GM18951 (cell line): Measurements from ENCODE around the gene IL16.
"Not testable (repeated sequence)": the region's sequence is repeated elsewhere in the genome, so short reads cannot be mapped to it uniquely, and the experiment has no call there.

Experiments
- POLR2A ChIP-seq: IDR thresholded peaks from 4 replicates; pipeline ENCODE4 v1.6.1; 2011; ENCODE audit warnings: mild to moderate bottlenecking; ENCODE audit not compliant: insufficient read length, insufficient read depth; ENCODE audit errors: extremely low read depth
- in situ Hi-C: fragments of 300-500 bp; cut with MboI; formaldehyde crosslinking; loops from one replicate; pipeline ENCODE4 v1.12.0; 2022; ENCODE audit warnings: low sequenced_read_pairs, mixed read lengths, inconsistent platforms; ENCODE audit not compliant: unreplicated experiment

The IL16 gene

DNA sequence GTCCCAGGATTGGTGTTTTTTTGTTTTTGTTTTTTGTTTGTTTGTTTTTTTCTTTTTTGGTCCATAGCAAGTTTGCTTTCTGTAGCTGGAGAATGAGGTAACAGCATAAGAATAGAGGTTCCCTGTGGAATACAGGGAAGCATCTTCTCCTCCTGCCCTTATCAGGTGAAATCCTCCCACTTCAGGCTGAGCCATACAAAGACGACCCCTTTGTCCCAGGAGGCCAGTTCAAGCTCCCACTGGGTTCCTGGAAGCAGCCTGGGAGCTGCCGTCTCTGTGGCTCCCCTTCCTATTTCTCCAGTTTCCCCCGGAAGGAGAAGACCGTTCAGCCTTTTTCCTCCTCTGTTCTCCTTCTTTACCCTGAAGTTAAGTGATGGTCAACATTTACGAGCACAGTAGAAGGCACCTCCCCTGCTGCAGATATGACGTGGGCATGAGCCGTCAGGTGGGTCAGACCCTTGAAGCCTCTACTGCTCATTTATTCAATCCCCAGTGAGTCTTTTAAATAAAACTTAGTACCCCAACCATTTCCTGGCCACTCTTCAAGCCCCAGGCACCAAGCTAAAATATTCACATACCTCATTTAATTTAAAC is 1.1 kb downstream of the IL16 start:
- in situ Hi-C loops, result no loop called here
- no peak for TF ChIP-seq POLR2A

DNA sequence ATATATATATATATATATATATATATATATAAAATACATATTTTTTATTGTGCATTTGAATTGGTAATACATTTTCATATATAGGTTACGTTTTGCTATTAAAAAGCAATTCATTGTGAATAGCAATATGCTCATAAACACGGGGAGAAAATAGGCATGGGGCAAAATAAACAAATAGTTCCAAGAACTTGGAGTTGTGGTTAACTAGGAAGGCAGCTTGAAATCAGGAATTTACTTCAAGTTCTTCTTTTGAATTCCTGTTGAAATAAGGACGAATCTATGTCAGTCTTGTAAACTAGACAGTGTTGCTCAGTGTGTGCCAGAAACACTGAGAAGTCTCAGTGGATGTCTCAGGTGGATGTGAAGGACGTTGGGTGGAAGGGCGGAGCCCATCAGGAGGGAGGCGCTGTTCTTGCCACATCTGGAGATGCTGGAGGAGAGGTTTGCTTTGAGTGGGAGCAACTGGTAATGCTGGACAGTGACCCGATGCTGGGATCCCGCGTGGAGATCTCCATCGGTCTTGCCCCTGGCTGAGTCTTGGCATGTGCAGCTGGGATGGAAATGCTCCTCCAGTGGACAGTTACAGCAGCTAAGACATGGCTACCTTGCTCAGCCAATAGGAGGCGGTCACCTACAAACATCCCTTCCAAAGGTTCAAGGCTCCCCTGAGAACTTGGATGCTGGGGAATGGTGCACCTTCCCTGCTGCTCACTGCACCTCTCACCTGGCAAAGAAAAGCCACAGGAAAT is 2.5 kb downstream of the IL16 start:
- in situ Hi-C loops, result no loop called here
- TF ChIP-seq POLR2A, result no peak

DNA sequence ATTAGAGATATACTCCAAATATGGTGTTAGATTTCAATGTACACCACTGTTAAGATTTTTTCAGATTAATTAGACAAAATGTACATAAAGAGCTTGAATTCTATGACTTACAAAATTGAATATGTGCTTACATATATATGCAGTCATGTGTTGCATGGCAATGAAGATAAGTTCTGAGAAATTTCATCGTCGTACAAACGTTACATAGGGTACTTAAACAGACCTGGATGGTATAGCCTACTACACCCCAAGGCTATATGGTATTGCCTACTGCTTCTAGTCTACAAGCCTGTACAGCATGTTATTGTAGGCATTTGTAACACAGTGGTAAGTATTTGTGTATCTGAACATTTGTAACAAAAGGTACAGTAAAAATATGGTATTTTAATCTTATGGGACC is 9.3 kb downstream of the IL16 start:
- in situ Hi-C loops, result no loop called here
- TF ChIP-seq POLR2A, result no peak

DNA sequence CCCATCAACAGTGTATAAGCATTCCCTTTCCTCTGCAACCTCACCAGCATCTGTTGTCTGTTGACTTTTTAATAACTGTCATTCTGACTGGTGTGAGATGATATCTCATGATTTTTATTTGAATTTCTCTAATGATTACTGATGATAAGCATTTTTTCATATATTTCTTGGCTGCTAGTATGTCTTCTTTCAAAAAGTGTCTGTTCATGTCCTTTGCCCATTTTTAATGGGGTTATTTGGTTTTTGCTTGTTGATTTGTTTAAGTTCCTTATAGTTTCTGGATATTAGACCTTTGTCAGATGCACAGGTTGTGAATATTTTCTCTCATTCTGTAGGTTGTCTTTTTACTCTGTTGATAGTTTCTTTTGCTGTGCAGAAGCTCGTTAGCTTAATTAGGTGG is 11.3 kb downstream of the IL16 start:
- in situ Hi-C loops, result not testable (repeated sequence)

DNA sequence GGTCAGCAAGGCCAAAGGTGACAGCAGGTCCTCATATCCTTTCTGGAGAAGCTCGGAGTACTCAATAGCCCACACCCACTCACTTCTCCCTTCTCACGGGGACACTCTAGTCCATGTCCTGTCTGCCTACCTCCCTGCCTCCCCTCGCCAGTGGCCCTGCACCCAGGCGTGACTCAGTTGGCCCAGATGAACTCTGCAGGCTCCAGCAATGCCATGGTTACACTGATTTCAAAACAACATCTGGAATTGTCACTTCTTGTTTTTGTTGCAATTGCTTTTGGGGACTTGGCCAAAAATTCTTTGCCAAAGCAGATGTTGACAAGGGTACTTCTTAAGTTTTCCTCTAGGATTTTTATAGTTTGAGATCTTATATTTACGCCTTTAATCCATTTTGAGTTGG is 13.0 kb downstream of the IL16 start:
- TF ChIP-seq POLR2A, result no peak
- in situ Hi-C loops, result no loop called here

DNA sequence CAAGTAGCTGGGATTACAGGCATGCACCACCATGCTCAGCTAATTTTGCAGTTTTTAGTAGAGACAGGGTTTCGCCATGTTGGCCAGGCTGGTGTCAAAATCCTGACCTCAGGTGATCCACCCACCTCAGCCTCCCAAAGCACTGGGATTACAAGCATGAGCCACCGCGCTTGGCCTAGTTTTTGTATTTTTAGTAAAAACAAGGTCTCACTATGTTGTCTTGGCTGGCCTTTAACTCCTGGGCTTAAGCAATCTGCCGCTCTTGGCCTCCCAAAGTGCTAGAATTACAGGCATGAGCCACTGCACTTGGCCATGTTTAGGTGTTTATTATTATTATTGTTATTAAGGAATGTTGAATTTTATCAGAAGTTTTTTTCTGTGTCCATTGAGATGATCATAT is 14.7 kb downstream of the IL16 start:
- in situ Hi-C loops, result no loop called here

DNA sequence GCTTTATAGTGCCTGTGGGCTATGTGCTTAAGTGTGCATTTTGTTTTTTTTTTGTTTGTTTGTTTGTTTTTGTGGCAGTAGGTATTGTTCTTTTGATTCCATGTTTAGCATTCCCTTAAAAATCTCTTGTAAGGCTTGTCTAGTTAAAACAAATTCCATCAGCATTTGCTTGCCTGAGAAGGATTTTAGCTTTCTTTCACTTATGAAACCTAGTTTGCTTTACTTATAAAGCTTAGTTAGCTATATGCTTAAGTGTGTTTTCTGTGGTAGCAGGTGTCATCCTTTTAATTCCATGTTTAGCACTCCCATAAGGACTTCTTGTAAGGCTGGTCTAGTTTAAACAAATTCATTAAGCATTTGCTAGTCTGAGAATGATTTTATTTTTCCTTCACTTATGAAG is 17.3 kb downstream of the IL16 start:
- in situ Hi-C loops, result no loop called here
- no peak for TF ChIP-seq POLR2A

More for the DNA sequence above, 14.7 kb downstream of the IL16 start:
- TF ChIP-seq POLR2A, result no peak

DNA sequence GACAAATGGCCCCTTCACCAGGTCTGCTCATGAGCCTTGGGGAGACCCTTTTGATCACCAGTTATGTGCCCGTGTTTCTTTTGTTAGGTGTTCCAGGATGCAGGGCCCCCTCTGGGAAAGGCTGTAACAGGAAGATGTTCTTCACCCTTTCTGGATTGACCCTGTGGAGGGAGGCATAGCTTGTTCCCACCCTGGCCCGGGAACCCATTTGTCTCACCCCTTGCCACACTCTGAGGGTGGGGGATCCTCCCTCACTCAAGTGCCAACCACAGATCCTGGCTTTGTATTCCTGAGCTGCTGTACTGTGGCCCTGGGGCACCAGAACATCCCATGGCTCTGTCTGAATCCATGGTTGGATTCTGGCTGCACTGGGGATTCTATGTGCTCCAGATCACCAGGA is 18.9 kb downstream of the IL16 start:
- in situ Hi-C loops, result no loop called here
- no peak for TF ChIP-seq POLR2A

DNA sequence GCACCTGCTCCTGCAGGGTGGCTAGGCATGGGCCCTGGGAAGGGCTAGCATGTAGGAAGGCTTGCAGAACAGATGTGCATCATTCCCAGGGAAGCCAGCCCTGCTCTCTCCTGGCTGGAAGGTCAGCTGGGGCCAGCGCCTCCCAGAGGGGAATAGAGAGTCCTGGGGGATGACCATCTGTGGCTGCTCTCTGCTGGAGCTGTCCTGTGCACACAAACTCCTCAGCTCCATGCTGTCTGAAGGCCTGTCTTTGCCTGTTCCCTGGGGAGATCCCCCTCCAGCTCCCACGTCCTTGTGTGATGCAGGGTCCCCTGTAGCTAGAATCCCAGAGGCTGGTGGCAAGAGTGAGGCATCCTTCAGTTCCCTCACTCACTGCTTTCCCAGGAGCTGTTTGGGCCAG is 19.3 kb downstream of the IL16 start:
- no peak for TF ChIP-seq POLR2A
- in situ Hi-C loops, result no loop called here

DNA sequence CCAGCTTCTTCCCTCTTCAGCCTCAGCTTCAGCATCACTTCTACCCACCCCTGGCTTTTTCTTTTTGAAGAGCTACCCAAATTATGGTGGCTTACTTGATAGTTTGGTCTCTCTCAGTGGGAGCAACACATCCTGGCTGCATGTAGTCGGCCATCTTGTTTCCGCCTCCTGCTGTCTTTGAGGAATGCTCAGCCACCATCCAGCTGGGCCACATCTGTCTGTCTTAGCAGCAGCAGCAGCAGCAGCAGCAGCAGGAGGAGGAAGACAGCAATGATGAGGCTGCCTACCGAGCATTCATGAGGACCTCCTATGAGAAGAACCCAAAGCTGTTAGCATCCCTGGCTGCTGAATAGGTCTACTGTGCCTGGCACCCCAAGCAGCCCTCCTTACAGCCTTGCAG is 19.7 kb downstream of the IL16 start:
- in situ Hi-C loops, result no loop called here

DNA sequence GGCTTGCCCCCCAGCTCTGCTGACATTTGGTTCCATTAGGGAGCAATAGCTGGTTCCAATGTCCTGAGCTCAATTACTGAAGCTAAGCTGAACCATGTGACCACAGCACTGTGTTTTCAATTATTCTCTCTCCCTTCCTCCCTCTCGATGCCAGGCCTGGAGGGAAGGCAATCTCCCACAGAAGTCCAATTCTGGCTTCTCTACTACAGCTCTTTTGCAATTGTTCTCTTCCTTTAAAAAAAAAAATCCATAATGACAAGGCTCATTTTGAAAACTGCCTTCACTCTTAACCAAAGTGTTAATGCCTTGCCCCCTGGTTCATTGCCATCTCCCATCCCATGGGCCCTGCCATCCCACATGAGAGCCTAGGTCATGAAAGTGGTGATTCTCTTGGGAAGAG is 24.8 kb downstream of the IL16 start:
- in situ Hi-C loops, result no loop called here
- no peak for TF ChIP-seq POLR2A

More for the DNA sequence above, 19.7 kb downstream of the IL16 start:
- no peak for TF ChIP-seq POLR2A

DNA sequence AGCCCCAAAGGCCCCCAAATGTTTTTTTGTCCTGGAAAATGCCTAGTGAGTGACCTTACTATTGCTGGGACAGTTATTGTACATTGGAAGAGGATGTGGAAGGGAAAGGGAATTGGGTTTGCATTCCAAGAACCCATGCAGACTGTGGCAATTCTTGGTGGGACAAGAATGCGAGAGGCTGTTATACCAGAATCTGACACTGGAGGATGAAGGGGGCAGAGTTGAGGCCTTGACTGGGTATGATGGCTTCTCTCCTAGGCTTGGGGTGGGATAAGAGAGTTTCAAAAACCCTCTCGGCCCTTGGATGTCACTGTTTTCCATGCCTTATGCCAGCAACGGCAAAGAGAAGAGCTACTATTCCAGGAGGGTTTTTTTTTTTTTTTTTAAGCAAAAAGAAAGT is 25.3 kb downstream of the IL16 start:
- TF ChIP-seq POLR2A, result no peak
- in situ Hi-C loops, result no loop called here

DNA sequence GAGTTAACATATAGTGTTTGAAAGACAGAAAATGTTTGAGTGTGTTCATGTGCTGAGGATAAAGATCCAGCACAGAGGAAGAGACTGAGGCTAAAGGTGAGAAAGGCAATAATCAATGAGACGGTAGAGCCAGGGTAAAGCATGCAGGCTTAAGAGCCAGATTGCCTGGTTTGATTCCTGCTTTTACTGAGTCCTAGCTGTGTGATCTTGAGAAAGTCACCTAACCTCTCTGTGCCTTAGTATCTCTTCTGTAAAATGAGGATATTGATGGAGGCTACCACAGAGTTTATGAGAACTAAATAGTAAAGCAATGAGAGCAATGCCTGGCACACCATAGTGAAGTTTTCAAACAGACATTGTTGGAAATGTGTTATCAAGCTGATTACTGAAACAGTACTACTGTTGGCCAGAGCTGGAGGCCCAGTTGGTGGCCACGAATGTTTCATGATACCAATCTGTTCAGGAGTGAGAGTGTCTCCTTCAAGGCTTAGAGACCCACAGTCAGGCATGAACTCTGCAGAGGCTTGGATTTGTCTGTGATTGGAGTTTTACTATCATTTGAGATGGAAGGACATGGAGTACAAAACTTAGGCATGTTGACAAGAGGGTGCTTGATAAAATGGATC is 26.8 kb downstream of the IL16 start:
- in situ Hi-C loops, result no loop called here
- no peak for TF ChIP-seq POLR2A

DNA sequence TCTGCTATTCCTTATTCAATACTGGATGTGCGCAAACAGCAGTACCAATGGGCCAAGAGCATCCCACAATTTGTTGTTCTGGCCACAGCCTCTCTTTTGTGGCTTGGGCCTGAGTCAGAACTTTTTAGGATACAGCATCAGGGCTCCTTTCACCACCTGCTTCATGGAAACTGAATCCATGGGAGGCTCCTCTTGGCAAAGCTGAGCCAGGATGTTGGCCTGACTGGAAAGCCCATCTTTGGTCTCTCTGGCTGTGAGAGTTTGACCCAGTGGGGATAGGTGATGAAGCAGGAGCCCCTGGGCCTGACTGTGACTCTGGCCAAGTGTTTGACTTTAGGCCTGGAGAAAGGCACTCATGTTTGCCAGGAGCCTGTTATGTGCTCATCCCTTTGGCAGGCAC is 27.6 kb downstream of the IL16 start:
- TF ChIP-seq POLR2A, result no peak
- in situ Hi-C loops, result no loop called here
